Right atrium auricular region (tissue), 2 donors: Measurements from ENCODE around the gene RC3H2. TPM values are rescaled to one million over a fixed set of nuclear protein-coding genes. Genes with fewer than 3 reads are reported as not detected.
"Not testable (repeated sequence)": the region's sequence is repeated elsewhere in the genome, so short reads cannot be mapped to it uniquely, and the experiment has no call there.

ENCODE experiments used
- DNase-seq: peaks from one replicate; pipeline ENCODE4 v3.0.0-alpha.2; 2019; ENCODE audit warnings: low spot score
- H3K27ac ChIP-seq, 2 donors: fragments of 200-600 bp; sonication (generic); 1 replicate in 1 of 2; 2 replicates in 1 of 2; pipeline ENCODE4 v1.5.1; 2016 to 2019
- H3K27me3 ChIP-seq, 2 donors: fragments of 200-600 bp; sonication (generic); one replicate each; pipeline versions ENCODE4 v1.5.1 to v1.6.0; 2017 to 2019
- H3K36me3 ChIP-seq: fragments of 200-600 bp; sonication (generic); one replicate; pipeline ENCODE4 v1.5.1; 2016
- H3K4me1 ChIP-seq, 2 donors: fragments of 200-600 bp; sonication (generic); one replicate each; pipeline versions ENCODE4 v1.5.1 to v1.6.0; 2017 to 2019
- H3K4me3 ChIP-seq, 2 donors: fragments of 200-600 bp; sonication (generic); 1 replicate in 1 of 2; 2 replicates in 1 of 2; pipeline ENCODE4 v1.5.1; 2017 to 2019; ENCODE audit warnings: mild to moderate bottlenecking in 1 of 2, moderate library complexity in 1 of 2
- H3K9me3 ChIP-seq, 2 donors: fragments of 200-600 bp; sonication (generic); one replicate each; pipeline ENCODE4 v1.5.1; 2019
- total RNA-seq, 2 donors: library from RNA; depleted of rRNA; stranded (reverse); fragments of >200 nt; gene quantifications; one replicate each; pipeline ENCODE4 v1.1.0, GENCODE V29; 2016
- TF ChIP-seq, protein P1 (sequence below), 2 donors: fragments of 200-600 bp; sonication (generic); IDR thresholded peaks; one replicate each; pipeline ENCODE4 v1.5.1; 2019; ENCODE audit warnings: antibody characterized with exemption in 2 of 2

Gene RC3H2
- total RNA-seq, 2 donors from 2014 or later: 37.6 to 40.2 TPM

DNA sequence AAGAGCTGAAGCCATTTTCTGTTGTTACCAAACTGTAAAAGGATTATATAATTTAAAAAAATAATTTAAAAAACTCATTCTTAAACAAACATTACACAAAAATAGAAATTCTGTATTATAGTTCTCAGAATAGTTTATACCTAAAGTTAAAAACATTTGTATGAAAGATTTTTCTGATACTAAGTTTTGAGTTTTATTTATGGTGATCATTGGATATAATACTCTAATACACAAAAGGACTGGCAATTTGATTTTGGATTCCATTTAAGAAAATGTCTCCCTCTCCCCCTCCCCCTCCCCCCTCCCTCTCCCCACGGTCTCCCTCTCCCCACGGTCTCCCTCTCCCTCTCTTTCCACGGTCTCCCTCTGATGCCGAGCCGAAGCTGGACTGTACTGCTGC lies 39.1 kb downstream of the RC3H2 start:
- Histone ChIP-seq H3K9me3 (no peaks in the 10 kb centered on the region), H3K27me3 (no peaks in the 10 kb centered on the region), H3K4me3 (no peak overlapping the region), H3K4me1 (peaks cover 0 to 4% of the 10 kb centered on the region in 2 donors), H3K36me3 (peaks cover 28% of the 10 kb centered on the region), H3K27ac (no peak overlapping the region)
- no peak for DNase-seq
- TF ChIP-seq, protein P1, sequence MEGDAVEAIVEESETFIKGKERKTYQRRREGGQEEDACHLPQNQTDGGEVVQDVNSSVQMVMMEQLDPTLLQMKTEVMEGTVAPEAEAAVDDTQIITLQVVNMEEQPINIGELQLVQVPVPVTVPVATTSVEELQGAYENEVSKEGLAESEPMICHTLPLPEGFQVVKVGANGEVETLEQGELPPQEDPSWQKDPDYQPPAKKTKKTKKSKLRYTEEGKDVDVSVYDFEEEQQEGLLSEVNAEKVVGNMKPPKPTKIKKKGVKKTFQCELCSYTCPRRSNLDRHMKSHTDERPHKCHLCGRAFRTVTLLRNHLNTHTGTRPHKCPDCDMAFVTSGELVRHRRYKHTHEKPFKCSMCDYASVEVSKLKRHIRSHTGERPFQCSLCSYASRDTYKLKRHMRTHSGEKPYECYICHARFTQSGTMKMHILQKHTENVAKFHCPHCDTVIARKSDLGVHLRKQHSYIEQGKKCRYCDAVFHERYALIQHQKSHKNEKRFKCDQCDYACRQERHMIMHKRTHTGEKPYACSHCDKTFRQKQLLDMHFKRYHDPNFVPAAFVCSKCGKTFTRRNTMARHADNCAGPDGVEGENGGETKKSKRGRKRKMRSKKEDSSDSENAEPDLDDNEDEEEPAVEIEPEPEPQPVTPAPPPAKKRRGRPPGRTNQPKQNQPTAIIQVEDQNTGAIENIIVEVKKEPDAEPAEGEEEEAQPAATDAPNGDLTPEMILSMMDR (IDR thresholded peaks at IDR 0.05): no peak

GRCh38 chr9:122865300-122865699 lies 39.9 kb downstream of the RC3H2 start:
- H3K4me1 ChIP-seq: peaks cover 0 to 4% of the 10 kb centered on the region in 2 donors
- H3K27ac ChIP-seq: peak overlapping the region in 1 of 2 donors; percentile 16
- H3K4me3 ChIP-seq: no peak overlapping the region
- no peak for DNase-seq
- H3K9me3 ChIP-seq: no peaks in the 10 kb centered on the region
- no peaks in the 10 kb centered on the region for H3K27me3 ChIP-seq
- H3K36me3 ChIP-seq: peaks cover 21% of the 10 kb centered on the region
- TF ChIP-seq, protein P1 (IDR thresholded peaks at IDR 0.05): no peak

GRCh38 chr9:122863407-122863806 lies 41.8 kb downstream of the RC3H2 start:
- Histone ChIP-seq H3K36me3 (peaks cover 22% of the 10 kb centered on the region), H3K4me1 (peaks cover 0 to 4% of the 10 kb centered on the region in 2 donors), H3K27me3 (no peaks in the 10 kb centered on the region), H3K27ac (no peak overlapping the region), H3K9me3 (no peaks in the 10 kb centered on the region), H3K4me3 (no peak overlapping the region)
- no peak for DNase-seq
- TF ChIP-seq, protein P1 (IDR thresholded peaks at IDR 0.05): no peak

GRCh38 chr9:122860319-122861142 lies 44.6 kb downstream of the RC3H2 start:
- TF ChIP-seq, protein P1 (IDR thresholded peaks at IDR 0.05): no peak
- H3K36me3 ChIP-seq: peaks cover 42% of the 10 kb centered on the region

GRCh38 chr9:122857815-122858214 lies 47.3 kb downstream of the RC3H2 start:
- no peaks in the 10 kb centered on the region for H3K27me3 ChIP-seq
- no peaks in the 10 kb centered on the region for H3K4me1 ChIP-seq
- DNase-seq: no peak
- H3K4me3 ChIP-seq: no peak overlapping the region
- no peaks in the 10 kb centered on the region for H3K9me3 ChIP-seq
- peaks cover 54% of the 10 kb centered on the region for H3K36me3 ChIP-seq
- no peak overlapping the region for H3K27ac ChIP-seq
- TF ChIP-seq, protein P1 (IDR thresholded peaks at IDR 0.05): no peak

More at GRCh38 chr9:122860319-122861142, 44.6 kb downstream of the RC3H2 start:
- no peak for DNase-seq
- H3K9me3 ChIP-seq: no peaks in the 10 kb centered on the region
- no peak overlapping the region for H3K4me3 ChIP-seq
- H3K4me1 ChIP-seq: peaks cover 0 to 2% of the 10 kb centered on the region in 2 donors
- H3K27ac ChIP-seq: no peak overlapping the region
- H3K27me3 ChIP-seq: no peaks in the 10 kb centered on the region

DNA sequence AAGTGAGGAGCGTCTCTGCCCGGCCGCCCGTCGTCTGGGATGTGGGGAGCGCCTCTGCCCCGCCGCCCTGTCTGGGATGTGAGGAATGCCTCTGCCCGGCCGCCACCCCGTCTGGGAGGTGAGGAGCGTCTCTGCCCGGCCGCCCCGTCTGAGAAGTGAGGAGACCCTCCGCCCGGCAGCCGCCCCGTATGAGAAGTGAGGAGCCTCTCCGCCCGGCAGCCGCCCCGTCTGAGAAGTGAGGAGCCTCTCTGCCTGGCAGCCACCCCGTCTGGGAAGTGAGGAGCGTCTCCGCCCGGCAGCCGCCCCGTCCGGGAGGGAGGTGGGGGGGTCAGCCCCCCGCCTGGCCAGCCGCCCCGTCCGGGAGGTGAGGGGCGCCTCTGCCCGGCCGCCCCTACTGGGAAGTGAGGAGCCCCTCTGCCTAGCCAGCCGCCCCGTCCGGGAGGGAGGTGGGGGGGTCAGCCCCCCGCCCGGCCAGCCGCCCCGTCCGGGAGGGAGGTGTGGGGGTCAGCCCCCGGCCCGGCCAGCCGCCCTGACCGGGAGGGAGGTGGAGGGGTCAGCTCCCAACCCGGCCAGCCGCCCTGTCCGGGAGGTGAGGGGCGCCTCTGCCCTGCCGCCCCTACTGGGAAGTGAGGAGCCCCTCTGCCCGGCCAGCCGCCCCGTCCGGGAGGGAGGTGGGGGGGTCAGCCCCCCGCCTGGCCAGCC lies 52.9 kb downstream of the RC3H2 start:
- H3K4me3 ChIP-seq, H3K27me3 ChIP-seq, H3K9me3 ChIP-seq, H3K27ac ChIP-seq, DNase-seq, H3K4me1 ChIP-seq: not testable (repeated sequence)
- peaks cover 66% of the 10 kb centered on the region for H3K36me3 ChIP-seq
